ENCODE data around the gene NPR2.

Gene NPR2

DNA sequence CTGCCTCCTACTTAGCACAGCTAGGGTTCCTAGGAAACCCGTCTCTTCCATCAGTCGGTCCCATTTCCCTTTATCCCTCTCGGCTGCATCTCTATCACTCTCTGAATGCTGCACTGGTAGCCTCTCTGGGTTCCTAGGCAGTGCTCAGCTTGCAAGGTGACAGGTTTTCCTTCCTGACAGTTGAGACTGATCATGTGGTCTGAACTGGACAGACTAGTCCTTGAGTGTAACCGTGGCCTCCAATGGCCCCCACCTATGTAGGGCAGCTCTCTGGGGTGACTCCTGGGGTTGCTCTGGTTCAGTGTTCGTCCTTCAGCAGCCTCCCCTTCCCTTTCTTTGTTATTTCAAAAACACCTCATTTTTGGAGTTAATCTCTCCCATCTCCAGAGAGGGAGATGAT, 41.4 kb downstream of the NPR2 start:
- Histone ChIP-seq H3K4me3 (ENCODE audit: low read depth, low read length) (no peak overlapping the region), H3K9me3 (no peaks in the 10 kb centered on the region), H3K36me3 (no peaks in the 10 kb centered on the region), H3K4me1 (peaks cover 3% of the 10 kb centered on the region; the same call in 1 of the 2 replicates), H3K27me3 (no peaks in the 10 kb centered on the region)
- DNase-seq = no peak
- TF ChIP-seq CTCF (IDR thresholded peaks at IDR 0.05; ENCODE audit: low read depth, low read length) = no peak

DNA sequence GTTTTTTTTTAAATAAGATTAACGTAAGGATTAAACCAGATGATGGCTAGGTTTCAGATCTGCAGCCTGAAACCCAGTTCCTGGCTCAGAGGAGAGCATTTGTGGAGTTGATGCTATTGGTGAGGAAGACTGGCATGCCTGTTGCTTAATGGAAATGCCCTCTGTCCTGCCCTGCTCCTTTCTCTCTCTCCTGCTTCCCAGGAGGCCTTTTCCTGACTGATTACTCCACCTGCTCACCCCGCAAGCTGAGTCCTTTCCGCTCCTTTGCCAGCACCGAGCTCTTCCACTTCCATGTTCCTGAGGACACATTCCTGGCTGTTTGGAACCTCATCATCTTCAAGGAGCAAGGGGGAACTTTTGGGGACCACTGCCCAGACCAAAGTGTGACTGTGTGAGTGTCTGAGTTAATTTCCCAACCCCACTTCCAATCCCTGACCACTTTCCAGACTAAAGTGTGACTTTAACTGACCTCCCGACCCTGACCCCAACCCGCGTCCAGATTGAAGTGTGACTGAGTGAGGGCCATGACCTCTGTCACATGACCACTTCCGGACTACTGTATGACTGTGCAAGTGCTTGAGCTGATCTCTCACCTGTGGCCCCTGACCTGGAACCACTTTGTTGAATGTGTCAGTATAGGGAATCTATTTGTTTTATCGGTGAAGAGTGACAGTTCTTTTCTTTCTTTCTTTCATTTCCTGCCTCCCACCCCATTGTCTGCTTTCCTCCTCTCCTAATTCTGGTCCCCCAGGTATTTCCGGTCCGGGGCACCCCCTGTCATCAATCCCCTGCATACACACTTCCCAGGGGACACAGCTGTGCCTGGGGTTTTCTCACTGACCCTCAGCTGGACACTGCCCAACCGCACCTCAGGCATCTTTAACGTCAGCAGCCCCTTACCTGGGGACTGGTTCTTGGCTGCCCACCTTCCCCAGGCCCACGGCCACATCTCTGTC, 43.1 kb downstream of the NPR2 start:
- no peak for DNase-seq
- Histone ChIP-seq H3K4me3 (ENCODE audit: low read depth, low read length) (no peak overlapping the region), H3K36me3 (no peaks in the 10 kb centered on the region), H3K4me1 (no peaks in the 10 kb centered on the region), H3K9me3 (no peaks in the 10 kb centered on the region), H3K27me3 (no peaks in the 10 kb centered on the region)
- no peak for TF ChIP-seq CTCF (IDR thresholded peaks at IDR 0.05; ENCODE audit: low read depth, low read length)

DNA sequence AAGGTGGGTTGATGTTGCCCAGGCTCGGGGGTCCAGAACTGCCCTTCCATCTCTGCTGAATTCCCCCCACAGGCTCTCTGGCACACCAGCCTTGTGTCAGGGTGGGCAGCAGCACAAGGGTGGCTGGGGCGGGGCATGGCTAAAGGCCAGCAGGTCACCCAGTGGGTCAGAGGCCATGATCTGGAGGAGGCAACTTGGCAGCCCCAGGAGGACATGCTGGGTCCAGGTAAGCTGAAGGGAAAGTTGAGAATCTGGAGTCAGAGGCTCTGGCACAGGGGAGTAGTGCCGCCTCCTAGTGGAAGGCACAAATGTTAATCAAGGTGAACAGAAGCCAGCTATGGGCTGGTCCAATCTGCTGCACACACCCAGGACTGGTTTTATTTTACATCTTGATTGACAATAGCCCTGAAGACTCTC, 43.8 kb downstream of the NPR2 start:
- peak; percentile 48 for TF ChIP-seq CTCF (IDR thresholded peaks at IDR 0.05; ENCODE audit: low read depth, low read length)
- no peak for DNase-seq

GRCh38 chr9:35835766-35836165, 44.4 kb downstream of the NPR2 start:
- DNase-seq = no peak
- no peaks in the 10 kb centered on the region for H3K36me3 ChIP-seq
- H3K9me3 ChIP-seq = no peaks in the 10 kb centered on the region
- no peaks in the 10 kb centered on the region for H3K27me3 ChIP-seq
- H3K4me1 ChIP-seq = no peaks in the 10 kb centered on the region
- H3K4me3 ChIP-seq (ENCODE audit: low read depth, low read length) = no peak overlapping the region
- TF ChIP-seq CTCF (IDR thresholded peaks at IDR 0.05; ENCODE audit: low read depth, low read length) = no peak

More for the DNA sequence above, 43.8 kb downstream of the NPR2 start:
- Histone ChIP-seq H3K36me3 (no peaks in the 10 kb centered on the region), H3K9me3 (no peaks in the 10 kb centered on the region), H3K4me3 (ENCODE audit: low read depth, low read length) (no peak overlapping the region), H3K27me3 (no peaks in the 10 kb centered on the region), H3K4me1 (no peaks in the 10 kb centered on the region)

DNA sequence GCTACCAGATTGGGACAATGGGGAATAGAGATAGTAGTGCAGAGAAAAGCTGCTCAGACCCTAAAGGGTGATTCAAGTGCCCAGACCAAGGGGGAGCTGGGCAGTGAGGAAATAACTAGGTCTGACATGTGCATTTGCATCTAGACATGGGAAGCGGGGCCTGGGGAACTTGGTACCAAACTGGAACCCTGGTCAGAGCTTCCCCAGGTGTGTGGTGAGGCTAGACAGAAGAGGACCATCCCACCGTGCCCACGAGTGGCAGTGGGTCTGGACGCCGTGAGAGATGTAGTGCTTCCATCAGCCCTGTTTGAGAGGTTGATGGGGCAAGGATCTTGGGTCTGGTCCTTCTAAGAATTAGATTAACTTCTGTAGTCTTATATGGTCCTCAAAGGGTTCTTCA, 45.2 kb downstream of the NPR2 start:
- Histone ChIP-seq H3K27me3 (no peaks in the 10 kb centered on the region), H3K9me3 (no peaks in the 10 kb centered on the region), H3K4me3 (ENCODE audit: low read depth, low read length) (no peak overlapping the region), H3K36me3 (no peaks in the 10 kb centered on the region), H3K4me1 (no peaks in the 10 kb centered on the region)
- DNase-seq = no peak
- TF ChIP-seq CTCF (IDR thresholded peaks at IDR 0.05; ENCODE audit: low read depth, low read length) = no peak

GRCh38 chr9:35839926-35840325, 48.5 kb downstream of the NPR2 start:
- Histone ChIP-seq H3K27me3 (no peaks in the 10 kb centered on the region), H3K4me1 (no peaks in the 10 kb centered on the region), H3K36me3 (no peaks in the 10 kb centered on the region), H3K9me3 (no peaks in the 10 kb centered on the region), H3K4me3 (ENCODE audit: low read depth, low read length) (no peak overlapping the region)
- TF ChIP-seq CTCF (IDR thresholded peaks at IDR 0.05; ENCODE audit: low read depth, low read length) = no peak
- no peak for DNase-seq

Measured in BE2C (cell line).